Neural progenitor cell (in vitro differentiated cells): Measurements from ENCODE around the gene MED1. TPM values are rescaled to one million over a fixed set of nuclear protein-coding genes. Genes with fewer than 3 reads are reported as not detected.

ENCODE experiments used
- DNase-seq: peaks from one replicate; pipeline ENCODE4 v3.0.0-alpha.2; 2016; ENCODE audit warnings: low spot score
- H2AFZ ChIP-seq: fragments of 200-600 bp; sonication (generic); replicated peaks from 2 replicates; pipeline ENCODE4 v1.6.1; 2016; ENCODE audit warnings: antibody characterized with exemption
- H3F3A ChIP-seq: fragments of 200-600 bp; sonication (generic); 2 replicates; pipeline ENCODE4 v1.6.1; 2016; ENCODE audit warnings: antibody characterized with exemption, low read depth
- H3K27ac ChIP-seq: fragments of 200-600 bp; sonication (generic); 2 replicates; pipeline ENCODE4 v1.5.1; 2016; ENCODE audit warnings: mild to moderate bottlenecking
- H3K27me3 ChIP-seq: fragments of 200-600 bp; sonication (generic); 2 replicates; pipeline ENCODE4 v1.6.1; 2016; ENCODE audit warnings: mild to moderate bottlenecking, moderate library complexity
- H3K36me3 ChIP-seq: fragments of 200-600 bp; sonication (generic); 2 replicates; pipeline ENCODE4 v1.5.1; 2016
- H3K4me1 ChIP-seq: fragments of 200-600 bp; sonication (generic); 2 replicates; pipeline ENCODE4 v1.6.1; 2016; ENCODE audit warnings: mixed run types
- H3K4me2 ChIP-seq: fragments of 200-600 bp; sonication (generic); 2 replicates; pipeline ENCODE4 v1.6.1; 2016
- H3K4me3 ChIP-seq: fragments of 200-600 bp; sonication (generic); 2 replicates; pipeline ENCODE4 v1.5.1; 2016
- H3K79me2 ChIP-seq: fragments of 200-600 bp; sonication (generic); 2 replicates; pipeline ENCODE4 v1.6.1; 2016; ENCODE audit warnings: low read depth
- H3K9ac ChIP-seq: fragments of 200-600 bp; sonication (generic); 2 replicates; pipeline ENCODE4 v1.6.1; 2016
- H3K9me3 ChIP-seq: fragments of 200-600 bp; sonication (generic); 2 replicates; pipeline ENCODE4 v1.5.1; 2016; ENCODE audit warnings: low read depth
- H4K20me1 ChIP-seq: fragments of 200-600 bp; sonication (generic); 2 replicates; pipeline ENCODE4 v1.6.1; 2016; ENCODE audit warnings: low read depth
- H3K27ac Mint-ChIP-seq: 3 replicates; pipeline ENCODE4 v1.8.0; 2021; ENCODE audit warnings: mixed read lengths
- H3K27me3 Mint-ChIP-seq: 2 replicates; pipeline ENCODE4 v1.8.0; 2022; ENCODE audit warnings: low read depth, mild to moderate bottlenecking, inconsistent platforms, moderate library complexity, mixed read lengths; ENCODE audit not compliant: insufficient read depth
- H3K36me3 Mint-ChIP-seq: 3 replicates; pipeline ENCODE4 v1.8.0; 2021; ENCODE audit warnings: mixed read lengths
- H3K4me1 Mint-ChIP-seq: 3 replicates; pipeline ENCODE4 v1.8.0; 2021; ENCODE audit warnings: mixed read lengths
- H3K4me3 Mint-ChIP-seq: 3 replicates; pipeline ENCODE4 v1.8.0; 2021; ENCODE audit warnings: mild to moderate bottlenecking, moderate library complexity, mixed read lengths
- H3K9me3 Mint-ChIP-seq: 3 replicates; pipeline ENCODE4 v1.8.0; 2020; ENCODE audit warnings: mixed read lengths
- EZH2 ChIP-seq: fragments of 200-600 bp; sonication (generic); IDR thresholded peaks from 2 replicates; pipeline ENCODE4 v1.6.1; 2017; ENCODE audit warnings: antibody characterized with exemption, mild to moderate bottlenecking, moderate library complexity
- EZH2phosphoT487 ChIP-seq: fragments of 200-600 bp; sonication (generic); IDR thresholded peaks from 2 replicates; pipeline ENCODE4 v1.6.1; 2017; ENCODE audit warnings: antibody characterized with exemption
- total RNA-seq: library from RNA; depleted of rRNA; stranded (reverse); fragments of >200 nt; gene quantifications from 2 replicates; pipeline ENCODE4 v1.2.3, GENCODE V29; 2015; ENCODE audit warnings: low replicate concordance
- TF ChIP-seq, protein P1 (sequence below): fragments of 200-600 bp; sonication (generic); IDR thresholded peaks from 2 replicates; pipeline ENCODE4 v1.5.1; 2017; ENCODE audit warnings: antibody characterized with exemption, mild to moderate bottlenecking

MED1 gene
- total RNA-seq, 1 donor from 2014 or later, result 35.6 TPM

DNA sequence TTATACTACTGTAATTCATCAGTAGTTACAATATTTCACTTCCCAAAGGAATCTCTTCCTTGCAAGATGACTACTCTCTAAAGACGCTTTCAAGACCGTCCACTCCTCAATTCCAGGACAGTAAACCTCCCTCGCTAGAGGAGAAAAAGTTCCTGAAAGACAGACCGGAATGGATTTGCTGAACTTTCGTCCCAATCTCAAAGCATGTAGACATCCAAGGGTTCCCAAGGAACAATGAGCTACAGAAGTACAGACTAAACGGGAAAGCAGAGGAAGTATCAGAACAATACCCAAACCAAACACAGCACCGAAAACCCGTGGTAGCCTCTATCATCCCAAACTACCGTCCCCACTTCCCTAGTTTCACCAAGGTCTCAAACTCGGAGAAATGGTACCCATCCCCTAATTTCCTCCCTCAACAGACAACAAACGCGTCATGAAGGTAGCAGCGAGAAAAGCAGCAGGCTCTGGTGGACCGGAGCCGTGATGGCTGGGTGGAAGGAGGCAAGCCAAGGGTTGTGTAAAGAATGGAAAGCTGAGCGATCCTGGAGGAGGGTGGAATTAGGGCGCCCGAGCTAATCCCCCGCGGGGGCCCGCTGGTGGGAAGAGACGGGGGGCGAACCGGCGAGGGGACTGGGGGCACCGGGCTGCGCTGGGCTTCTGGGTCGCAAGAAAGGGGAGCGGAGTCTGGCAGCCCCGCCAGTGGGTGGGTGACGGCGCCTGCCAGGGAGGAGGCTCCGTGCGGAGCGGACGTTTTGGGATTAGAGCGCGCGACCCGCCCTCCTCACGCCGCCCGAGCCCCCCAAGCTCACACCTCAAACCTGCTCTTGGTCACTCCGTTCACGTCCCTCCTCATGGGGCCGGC, 50.3 kb downstream of the MED1 start:
- Mint-ChIP-seq H3K4me3 (peak overlapping the region; percentile 99), H3K27me3 (peaks cover 2% of the 10 kb centered on the region), H3K4me1 (peaks cover 17% of the 10 kb centered on the region), H3K9me3 (no peaks in the 10 kb centered on the region), H3K27ac (peak overlapping the region; percentile 79), H3K36me3 (no peaks in the 10 kb centered on the region)
- peak overlapping the region; percentile 81 for H2AFZ ChIP-seq
- peak overlapping the region; percentile 82 for H3K9ac ChIP-seq
- H3K36me3 ChIP-seq, result no peaks in the 10 kb centered on the region
- H3K4me1 ChIP-seq, result peaks cover 7% of the 10 kb centered on the region
- H3K9me3 ChIP-seq, result no peaks in the 10 kb centered on the region
- peak overlapping the region; percentile 88 for H3K27ac ChIP-seq
- TF ChIP-seq EZH2phosphoT487, result no peak
- TF ChIP-seq EZH2, result no peak
- TF ChIP-seq, protein P1, sequence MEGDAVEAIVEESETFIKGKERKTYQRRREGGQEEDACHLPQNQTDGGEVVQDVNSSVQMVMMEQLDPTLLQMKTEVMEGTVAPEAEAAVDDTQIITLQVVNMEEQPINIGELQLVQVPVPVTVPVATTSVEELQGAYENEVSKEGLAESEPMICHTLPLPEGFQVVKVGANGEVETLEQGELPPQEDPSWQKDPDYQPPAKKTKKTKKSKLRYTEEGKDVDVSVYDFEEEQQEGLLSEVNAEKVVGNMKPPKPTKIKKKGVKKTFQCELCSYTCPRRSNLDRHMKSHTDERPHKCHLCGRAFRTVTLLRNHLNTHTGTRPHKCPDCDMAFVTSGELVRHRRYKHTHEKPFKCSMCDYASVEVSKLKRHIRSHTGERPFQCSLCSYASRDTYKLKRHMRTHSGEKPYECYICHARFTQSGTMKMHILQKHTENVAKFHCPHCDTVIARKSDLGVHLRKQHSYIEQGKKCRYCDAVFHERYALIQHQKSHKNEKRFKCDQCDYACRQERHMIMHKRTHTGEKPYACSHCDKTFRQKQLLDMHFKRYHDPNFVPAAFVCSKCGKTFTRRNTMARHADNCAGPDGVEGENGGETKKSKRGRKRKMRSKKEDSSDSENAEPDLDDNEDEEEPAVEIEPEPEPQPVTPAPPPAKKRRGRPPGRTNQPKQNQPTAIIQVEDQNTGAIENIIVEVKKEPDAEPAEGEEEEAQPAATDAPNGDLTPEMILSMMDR, result no peak
- H3K4me2 ChIP-seq, result peak overlapping the region; percentile 97
- peaks cover 47% of the 10 kb centered on the region for H3K79me2 ChIP-seq
- peaks cover 39% of the 10 kb centered on the region for H4K20me1 ChIP-seq
- H3K27me3 ChIP-seq, result no peaks in the 10 kb centered on the region
- no peak for DNase-seq
- peaks cover 29% of the 10 kb centered on the region for H3F3A ChIP-seq
- H3K4me3 ChIP-seq, result peak overlapping the region; percentile 86

DNA sequence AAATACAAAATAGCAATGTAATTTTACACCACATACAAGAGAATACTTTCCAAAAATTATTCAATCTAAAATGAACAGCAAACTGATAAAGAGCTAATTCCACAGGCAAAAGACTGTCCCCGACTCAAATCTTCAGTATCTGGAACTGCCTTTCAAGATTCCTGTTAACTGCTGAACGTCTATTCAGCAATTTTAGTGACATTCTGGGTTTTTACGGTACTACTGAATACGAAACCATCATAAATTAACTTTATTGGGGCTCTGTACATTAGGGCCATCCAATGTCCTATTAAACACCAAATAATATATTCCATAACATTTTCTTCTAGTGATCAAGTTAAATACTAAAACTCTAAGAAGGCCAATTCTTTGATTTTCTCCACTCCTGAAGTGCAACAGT, 51.3 kb downstream of the MED1 start:
- H3K4me3 ChIP-seq, result peak overlapping the region; percentile 86
- H3K9ac ChIP-seq, result no peak overlapping the region
- H3K4me3 Mint-ChIP-seq, result peak overlapping the region; percentile 99
- H3K4me1 ChIP-seq, result peaks cover 7% of the 10 kb centered on the region
- no peak overlapping the region for H3K27ac Mint-ChIP-seq
- peaks cover 56% of the 10 kb centered on the region for H3K79me2 ChIP-seq
- peaks cover 17% of the 10 kb centered on the region for H3K4me1 Mint-ChIP-seq
- no peaks in the 10 kb centered on the region for H3K36me3 ChIP-seq
- H3K9me3 Mint-ChIP-seq, result no peaks in the 10 kb centered on the region
- H3K4me2 ChIP-seq, result peak overlapping the region; percentile 97
- DNase-seq, result no peak
- H3K27me3 Mint-ChIP-seq, result peaks cover 2% of the 10 kb centered on the region
- H3K36me3 Mint-ChIP-seq, result no peaks in the 10 kb centered on the region
- no peak for TF ChIP-seq EZH2
- TF ChIP-seq, protein P1, result no peak
- no peak for TF ChIP-seq EZH2phosphoT487
- no peak overlapping the region for H3K27ac ChIP-seq
- H4K20me1 ChIP-seq, result peaks cover 49% of the 10 kb centered on the region
- H3K27me3 ChIP-seq, result no peaks in the 10 kb centered on the region
- no peaks in the 10 kb centered on the region for H3K9me3 ChIP-seq
- H3F3A ChIP-seq, result peaks cover 25% of the 10 kb centered on the region
- no peak overlapping the region for H2AFZ ChIP-seq

DNA sequence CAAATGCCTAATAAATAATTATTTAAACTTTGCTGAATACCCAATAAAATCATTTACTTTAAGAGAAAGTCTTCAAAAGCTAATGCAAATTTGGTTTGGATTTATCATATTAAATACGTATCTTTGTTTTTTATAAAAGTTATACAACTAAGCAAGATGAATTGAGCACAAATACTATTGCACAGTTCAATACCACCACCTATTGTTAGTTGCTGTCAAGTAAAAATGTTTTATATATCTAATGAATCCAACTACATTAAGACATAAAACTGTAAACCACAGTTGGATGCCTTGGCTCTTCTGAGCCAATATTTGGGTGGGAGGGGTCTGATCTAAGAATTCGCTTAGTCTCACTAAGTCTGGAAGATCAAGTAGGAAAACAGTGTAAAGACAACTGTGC, 57.3 kb downstream of the MED1 start:
- H3K36me3 Mint-ChIP-seq, result no peaks in the 10 kb centered on the region
- TF ChIP-seq EZH2 (no peak), EZH2phosphoT487 (no peak)
- TF ChIP-seq, protein P1, result no peak
- Histone ChIP-seq H4K20me1 (peaks cover 61% of the 10 kb centered on the region), H3K79me2 (peaks cover 79% of the 10 kb centered on the region), H3K4me3 (no peak overlapping the region), H3K27me3 (no peaks in the 10 kb centered on the region), H3K4me2 (no peak overlapping the region), H2AFZ (no peak overlapping the region), H3K9me3 (no peaks in the 10 kb centered on the region), H3K9ac (no peak overlapping the region), H3K36me3 (no peaks in the 10 kb centered on the region), H3K4me1 (no peaks in the 10 kb centered on the region), H3K27ac (no peak overlapping the region), H3F3A (no peaks in the 10 kb centered on the region)
- H3K27ac Mint-ChIP-seq, result no peak overlapping the region
- H3K27me3 Mint-ChIP-seq, result no peaks in the 10 kb centered on the region
- no peaks in the 10 kb centered on the region for H3K4me1 Mint-ChIP-seq
- DNase-seq, result no peak
- H3K4me3 Mint-ChIP-seq, result no peak overlapping the region
- H3K9me3 Mint-ChIP-seq, result no peaks in the 10 kb centered on the region
